B cell (primary cell): Measurements from ENCODE around the gene TNFAIP2. TPM values are rescaled to one million over a fixed set of nuclear protein-coding genes. Genes with fewer than 3 reads are reported as not detected.

Source experiments
- ATAC-seq: fragments of 200-7000 bp; cut with Tn5 transposase; one replicate; pipeline ENCODE4 v1.10.0; 2021; ENCODE audit warnings: low read depth, mild to moderate bottlenecking, moderate number of reproducible peaks, moderate library complexity
- CTCF ChIA-PET: fragments of 350-600 bp; sonication (Branson Sonifier 250); formaldehyde crosslinking; loops from one replicate; lab custom pipeline; 2021; ENCODE audit warnings: antibody characterized with exemption, inconsistent platforms; lab: Charles Lee
- POLR2A ChIA-PET: fragments of 350-600 bp; sonication (Branson Sonifier 250); formaldehyde crosslinking; loops from one replicate; lab custom pipeline; 2021; ENCODE audit warnings: antibody characterized with exemption; lab: Charles Lee
- DNase-seq: peaks from one replicate; pipeline ENCODE4 v3.0.0; 2013
- H2AFZ ChIP-seq: 2 replicates; pipeline ENCODE4 v1.6.1; 2012; ENCODE audit warnings: mild to moderate bottlenecking, low read depth, low read length; ENCODE audit not compliant: insufficient read depth, poor library complexity, severe bottlenecking
- H3K27ac ChIP-seq, 2 donors: 1 replicate in 1 of 2; 2 replicates in 1 of 2; pipeline ENCODE4 v1.5.1; 2012 to 2013; ENCODE audit warnings: low read length in 2 of 2, mild to moderate bottlenecking in 2 of 2, moderate library complexity in 1 of 2
- H3K27me3 ChIP-seq, 4 experiments: fragments of 200-600 bp in 1 of 4; sonication (generic) in 1 of 4; replicated peaks in 1 of 4; 1 replicate in 2 of 4; 2 replicates in 2 of 4; pipeline versions ENCODE4 v1.6.1 to v1.7.0; 2013 to 2016; ENCODE audit warnings: low read length in 3 of 4, mild to moderate bottlenecking in 2 of 4, mixed read lengths in 1 of 4, moderate library complexity in 1 of 4; ENCODE audit not compliant: insufficient read depth in 4 of 4, control insufficient read depth in 3 of 4; ENCODE audit errors: control extremely low read depth in 1 of 4
- H3K36me3 ChIP-seq, 2 experiments: replicated peaks in 1 of 2; 1 replicate in 1 of 2; 2 replicates in 1 of 2; pipeline versions ENCODE4 v1.6.1 to v1.7.1; 2013; ENCODE audit warnings: low read length in 1 of 2; ENCODE audit not compliant: insufficient read depth in 2 of 2, control insufficient read depth in 1 of 2; ENCODE audit errors: control extremely low read depth in 1 of 2, extremely low read depth in 1 of 2
- H3K4me1 ChIP-seq, 2 donors: fragments of 200-600 bp in 1 of 2; sonication (generic) in 1 of 2; 1 replicate in 1 of 2; 2 replicates in 1 of 2; pipeline versions ENCODE4 v1.5.1 to v1.6.1; 2013 to 2017; ENCODE audit warnings: low read length in 2 of 2; ENCODE audit not compliant: control insufficient read depth in 2 of 2, insufficient read depth in 2 of 2
- H3K4me2 ChIP-seq: replicated peaks from 2 replicates; pipeline ENCODE3; 2012; ENCODE audit warnings: mild to moderate bottlenecking, low read depth, low read length; ENCODE audit not compliant: poor library complexity, severe bottlenecking
- H3K4me3 ChIP-seq, 5 experiments: fragments of 200-600 bp in 1 of 5; sonication (generic) in 1 of 5; 1 replicate in 3 of 5; 2 replicates in 2 of 5; pipeline versions ENCODE4 v1.5.1 to v1.7.0; 2011 to 2016; ENCODE audit warnings: low read length in 4 of 5, mild to moderate bottlenecking in 4 of 5, low read depth in 2 of 5, control low read depth in 1 of 5, moderate library complexity in 1 of 5; ENCODE audit not compliant: insufficient read depth in 1 of 5; ENCODE audit errors: control extremely low read depth in 1 of 5, extremely low read depth in 1 of 5
- H3K79me2 ChIP-seq: fragments of 200-600 bp; sonication (generic); one replicate; pipeline ENCODE4 v1.6.0; 2016; ENCODE audit warnings: low read length; ENCODE audit not compliant: control insufficient read depth, insufficient read depth
- H3K9ac ChIP-seq: fragments of 200-600 bp; sonication (generic); 2 replicates; pipeline ENCODE4 v1.6.1; 2017; ENCODE audit warnings: mild to moderate bottlenecking, low read length, moderate library complexity
- H3K9me3 ChIP-seq, 3 donors: one replicate each; pipeline versions ENCODE4 v1.6.1 to v1.7.1; 2013; ENCODE audit warnings: low read length in 2 of 3; ENCODE audit not compliant: control insufficient read depth in 2 of 3, insufficient read depth in 1 of 3; ENCODE audit errors: control extremely low read depth in 1 of 3
- H4K20me1 ChIP-seq: 2 replicates; pipeline ENCODE4 v1.6.0; 2012; ENCODE audit warnings: mild to moderate bottlenecking, low read length; ENCODE audit not compliant: insufficient read depth, control insufficient read depth, poor library complexity, severe bottlenecking
- H3K27ac Mint-ChIP-seq: one replicate; pipeline ENCODE4 v1.8.0; 2021; ENCODE audit warnings: mixed read lengths
- H3K27me3 Mint-ChIP-seq: one replicate; pipeline ENCODE4 v1.8.0; 2021; ENCODE audit warnings: mixed read lengths
- H3K4me1 Mint-ChIP-seq: one replicate; pipeline ENCODE4 v1.8.0; 2021; ENCODE audit warnings: mixed read lengths
- H3K4me3 Mint-ChIP-seq: one replicate; pipeline ENCODE4 v1.8.0; 2021; ENCODE audit warnings: mixed read lengths
- H3K9me3 Mint-ChIP-seq: one replicate; pipeline ENCODE4 v1.8.0; 2022; ENCODE audit warnings: mixed read lengths; ENCODE audit not compliant: insufficient read depth
- CTCF ChIP-seq: fragments of 200-600 bp; IDR thresholded peaks from one replicate; pipeline ENCODE4 v1.8.0; 2022; ENCODE audit warnings: antibody characterized with exemption, mild to moderate bottlenecking
- EZH2 ChIP-seq: IDR thresholded peaks from 2 replicates; pipeline ENCODE4 v1.6.1; 2012; ENCODE audit warnings: borderline replicate concordance, low read depth, mild to moderate bottlenecking, moderate library complexity, low read length; ENCODE audit not compliant: insufficient read depth, poor library complexity, severe bottlenecking
- WGBS: methylation state at CpG from one replicate; pipeline ENCODE4 v1.1.5; 2013; ENCODE audit warnings: missing lambda C conversion rate; ENCODE audit not compliant: insufficient coverage; 5-methylcytosine and 5-hydroxymethylcytosine counted together
- intact Hi-C: fragments of 100-400 bp; cut with micrococcal nuclease; formaldehyde crosslinking; loops from one replicate; pipeline ENCODE4 v1.10.0; 2022
- polyA plus RNA-seq: library from polyadenylated mRNA; depleted of rRNA; stranded (reverse); fragments of >200 nt; gene quantifications from 2 replicates; pipeline ENCODE4 v1.2.3, GENCODE V29; 2012
- total RNA-seq, 2 donors: library from RNA; stranded (reverse); fragments of 120-200 nt in 1 of 2; gene quantifications; 1 replicate in 1 of 2; 2 replicates in 1 of 2; pipeline versions ENCODE4 v1.2.3 to v1.2.4, GENCODE V29; 2013 to 2022

The TNFAIP2 gene
- total and polyA plus RNA-seq, 2 donors (not counting 1 experiment from before 2014, with no cell fraction given): 1.5 to 9.0 TPM

GRCh38 chr14:103149351-103150237 lies 26.3 kb downstream of the TNFAIP2 start:
- no peak overlapping the region for H2AFZ ChIP-seq
- H3K4me3 ChIP-seq: no peak overlapping the region
- ATAC-seq: no peak
- H3K4me1 ChIP-seq: no peaks in the 10 kb centered on the region
- no peaks in the 10 kb centered on the region for H3K36me3 ChIP-seq
- 90% methylated on average over 6 of the region's 10 CpGs for WGBS
- H4K20me1 ChIP-seq: no peaks in the 10 kb centered on the region
- ChIA-PET CTCF (interaction anchor here (0.9 kb wide), 1 partner anchor 45 kb away, joined by 3 read pairs; no protein-coding TSS in a partner anchor), POLR2A (no interaction called here)
- H3K9ac ChIP-seq: no peak overlapping the region
- no peak overlapping the region for H3K4me2 ChIP-seq
- H3K4me3 Mint-ChIP-seq: no peak overlapping the region
- no peak for DNase-seq
- no peak overlapping the region for H3K27ac ChIP-seq
- H3K27me3 ChIP-seq: peaks cover 0 to 3% (median 0%) of the 10 kb centered on the region in 4 experiments
- intact Hi-C loops: no loop called here
- H3K9me3 Mint-ChIP-seq: no peaks in the 10 kb centered on the region
- H3K27ac Mint-ChIP-seq: no peak overlapping the region
- H3K9me3 ChIP-seq: no peaks in the 10 kb centered on the region
- H3K4me1 Mint-ChIP-seq: no peaks in the 10 kb centered on the region
- H3K27me3 Mint-ChIP-seq: peaks cover 34% of the 10 kb centered on the region
- no peak for TF ChIP-seq CTCF
- TF ChIP-seq EZH2: no peak
- no peaks in the 10 kb centered on the region for H3K79me2 ChIP-seq
